B cell (primary cell): Measurements from ENCODE around the gene LRRC36. TPM values are rescaled to one million over a fixed set of nuclear protein-coding genes. Genes with fewer than 3 reads are reported as not detected.

Experiments used
- ATAC-seq: fragments of 200-7000 bp; cut with Tn5 transposase; one replicate; pipeline ENCODE4 v1.10.0; 2021; ENCODE audit warnings: low read depth, mild to moderate bottlenecking, moderate number of reproducible peaks, moderate library complexity
- CTCF ChIA-PET: fragments of 350-600 bp; sonication (Branson Sonifier 250); formaldehyde crosslinking; loops from one replicate; lab custom pipeline; 2021; ENCODE audit warnings: antibody characterized with exemption, inconsistent platforms; lab: Charles Lee
- POLR2A ChIA-PET: fragments of 350-600 bp; sonication (Branson Sonifier 250); formaldehyde crosslinking; loops from one replicate; lab custom pipeline; 2021; ENCODE audit warnings: antibody characterized with exemption; lab: Charles Lee
- DNase-seq: peaks from one replicate; pipeline ENCODE4 v3.0.0; 2013
- H2AFZ ChIP-seq: 2 replicates; pipeline ENCODE4 v1.6.1; 2012; ENCODE audit warnings: mild to moderate bottlenecking, low read depth, low read length; ENCODE audit not compliant: insufficient read depth, poor library complexity, severe bottlenecking
- H3K27ac ChIP-seq, 2 donors: 1 replicate in 1 of 2; 2 replicates in 1 of 2; pipeline ENCODE4 v1.5.1; 2012 to 2013; ENCODE audit warnings: low read length in 2 of 2, mild to moderate bottlenecking in 2 of 2, moderate library complexity in 1 of 2
- H3K27me3 ChIP-seq, 4 experiments: fragments of 200-600 bp in 1 of 4; sonication (generic) in 1 of 4; replicated peaks in 1 of 4; 1 replicate in 2 of 4; 2 replicates in 2 of 4; pipeline versions ENCODE4 v1.6.1 to v1.7.0; 2013 to 2016; ENCODE audit warnings: low read length in 3 of 4, mild to moderate bottlenecking in 2 of 4, mixed read lengths in 1 of 4, moderate library complexity in 1 of 4; ENCODE audit not compliant: insufficient read depth in 4 of 4, control insufficient read depth in 3 of 4; ENCODE audit errors: control extremely low read depth in 1 of 4
- H3K36me3 ChIP-seq, 2 experiments: replicated peaks in 1 of 2; 1 replicate in 1 of 2; 2 replicates in 1 of 2; pipeline versions ENCODE4 v1.6.1 to v1.7.1; 2013; ENCODE audit warnings: low read length in 1 of 2; ENCODE audit not compliant: insufficient read depth in 2 of 2, control insufficient read depth in 1 of 2; ENCODE audit errors: control extremely low read depth in 1 of 2, extremely low read depth in 1 of 2
- H3K4me1 ChIP-seq, 2 donors: fragments of 200-600 bp in 1 of 2; sonication (generic) in 1 of 2; 1 replicate in 1 of 2; 2 replicates in 1 of 2; pipeline versions ENCODE4 v1.5.1 to v1.6.1; 2013 to 2017; ENCODE audit warnings: low read length in 2 of 2; ENCODE audit not compliant: control insufficient read depth in 2 of 2, insufficient read depth in 2 of 2
- H3K4me2 ChIP-seq: replicated peaks from 2 replicates; pipeline ENCODE3; 2012; ENCODE audit warnings: mild to moderate bottlenecking, low read depth, low read length; ENCODE audit not compliant: poor library complexity, severe bottlenecking
- H3K4me3 ChIP-seq, 5 experiments: fragments of 200-600 bp in 1 of 5; sonication (generic) in 1 of 5; 1 replicate in 3 of 5; 2 replicates in 2 of 5; pipeline versions ENCODE4 v1.5.1 to v1.7.0; 2011 to 2016; ENCODE audit warnings: low read length in 4 of 5, mild to moderate bottlenecking in 4 of 5, low read depth in 2 of 5, control low read depth in 1 of 5, moderate library complexity in 1 of 5; ENCODE audit not compliant: insufficient read depth in 1 of 5; ENCODE audit errors: control extremely low read depth in 1 of 5, extremely low read depth in 1 of 5
- H3K79me2 ChIP-seq: fragments of 200-600 bp; sonication (generic); one replicate; pipeline ENCODE4 v1.6.0; 2016; ENCODE audit warnings: low read length; ENCODE audit not compliant: control insufficient read depth, insufficient read depth
- H3K9ac ChIP-seq: fragments of 200-600 bp; sonication (generic); 2 replicates; pipeline ENCODE4 v1.6.1; 2017; ENCODE audit warnings: mild to moderate bottlenecking, low read length, moderate library complexity
- H3K9me3 ChIP-seq, 3 donors: one replicate each; pipeline versions ENCODE4 v1.6.1 to v1.7.1; 2013; ENCODE audit warnings: low read length in 2 of 3; ENCODE audit not compliant: control insufficient read depth in 2 of 3, insufficient read depth in 1 of 3; ENCODE audit errors: control extremely low read depth in 1 of 3
- H4K20me1 ChIP-seq: 2 replicates; pipeline ENCODE4 v1.6.0; 2012; ENCODE audit warnings: mild to moderate bottlenecking, low read length; ENCODE audit not compliant: insufficient read depth, control insufficient read depth, poor library complexity, severe bottlenecking
- H3K27ac Mint-ChIP-seq: one replicate; pipeline ENCODE4 v1.8.0; 2021; ENCODE audit warnings: mixed read lengths
- H3K27me3 Mint-ChIP-seq: one replicate; pipeline ENCODE4 v1.8.0; 2021; ENCODE audit warnings: mixed read lengths
- H3K4me1 Mint-ChIP-seq: one replicate; pipeline ENCODE4 v1.8.0; 2021; ENCODE audit warnings: mixed read lengths
- H3K4me3 Mint-ChIP-seq: one replicate; pipeline ENCODE4 v1.8.0; 2021; ENCODE audit warnings: mixed read lengths
- H3K9me3 Mint-ChIP-seq: one replicate; pipeline ENCODE4 v1.8.0; 2022; ENCODE audit warnings: mixed read lengths; ENCODE audit not compliant: insufficient read depth
- CTCF ChIP-seq: fragments of 200-600 bp; IDR thresholded peaks from one replicate; pipeline ENCODE4 v1.8.0; 2022; ENCODE audit warnings: antibody characterized with exemption, mild to moderate bottlenecking
- EZH2 ChIP-seq: IDR thresholded peaks from 2 replicates; pipeline ENCODE4 v1.6.1; 2012; ENCODE audit warnings: borderline replicate concordance, low read depth, mild to moderate bottlenecking, moderate library complexity, low read length; ENCODE audit not compliant: insufficient read depth, poor library complexity, severe bottlenecking
- WGBS: methylation state at CpG from one replicate; pipeline ENCODE4 v1.1.5; 2013; ENCODE audit warnings: missing lambda C conversion rate; ENCODE audit not compliant: insufficient coverage; 5-methylcytosine and 5-hydroxymethylcytosine counted together
- intact Hi-C: fragments of 100-400 bp; cut with micrococcal nuclease; formaldehyde crosslinking; loops from one replicate; pipeline ENCODE4 v1.10.0; 2022
- polyA plus RNA-seq: library from polyadenylated mRNA; depleted of rRNA; stranded (reverse); fragments of >200 nt; gene quantifications from 2 replicates; pipeline ENCODE4 v1.2.3, GENCODE V29; 2012
- total RNA-seq, 2 donors: library from RNA; stranded (reverse); fragments of 120-200 nt in 1 of 2; gene quantifications; 1 replicate in 1 of 2; 2 replicates in 1 of 2; pipeline versions ENCODE4 v1.2.3 to v1.2.4, GENCODE V29; 2013 to 2022

The LRRC36 gene
- total and polyA plus RNA-seq, 2 donors (not counting 1 experiment from before 2014, with no cell fraction given), result 0.98 TPM; not detected in 1

DNA sequence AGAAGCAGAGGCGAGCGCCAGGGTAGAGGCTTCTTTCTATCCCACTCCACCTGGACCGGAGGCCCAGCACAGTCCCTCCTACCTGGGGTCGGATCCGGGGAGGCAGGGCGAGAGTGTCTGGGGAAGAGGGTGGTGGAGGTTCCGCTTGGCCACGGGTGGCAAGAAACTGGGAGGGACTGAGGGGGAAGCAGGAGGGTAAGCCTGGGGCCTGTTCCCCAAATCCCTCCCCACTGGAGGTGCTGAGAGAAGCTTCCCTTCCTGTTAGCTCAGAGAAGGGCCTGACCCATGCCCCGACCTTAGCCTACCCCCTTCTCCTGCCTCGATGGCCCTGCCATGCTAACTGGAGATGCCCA lies 68.5 kb downstream of the LRRC36 start:
- H3K4me3 Mint-ChIP-seq, result peak overlapping the region; percentile 52
- H3K36me3 ChIP-seq, result no peaks in the 10 kb centered on the region
- peaks cover 28% of the 10 kb centered on the region for H3K27me3 Mint-ChIP-seq
- no peak overlapping the region for H3K27ac Mint-ChIP-seq
- H3K27me3 ChIP-seq, result peaks cover 0 to 55% (median 31%) of the 10 kb centered on the region in 4 experiments
- POLR2A ChIA-PET, result no interaction called here
- H3K27ac ChIP-seq, result no peak overlapping the region
- DNase-seq (no peak), ATAC-seq (no peak)
- H3K4me1 Mint-ChIP-seq, result peaks cover 25% of the 10 kb centered on the region
- peaks cover 0 to 18% (median 0%) of the 10 kb centered on the region in 3 donors for H3K9me3 ChIP-seq
- H3K4me2 ChIP-seq, result peak overlapping the region; percentile 85
- no peaks in the 10 kb centered on the region for H3K79me2 ChIP-seq
- no peaks in the 10 kb centered on the region for H3K9me3 Mint-ChIP-seq
- CTCF ChIA-PET, result interaction anchor here (1.2 kb wide), 1 partner anchor 134 kb away, joined by 5 read pairs; no protein-coding TSS in a partner anchor
- 74% methylated on average over 6 of the region's 10 CpGs for WGBS
- H3K9ac ChIP-seq, result peak overlapping the region; percentile 45
- peaks cover 35 to 41% of the 10 kb centered on the region in 2 donors for H3K4me1 ChIP-seq
- intact Hi-C loops, result loop anchor here (2.0 to 10.0 kb wide), 2 partner anchors 22 to 50 kb away; partner anchors contain the start of gene ZDHHC1
- no peaks in the 10 kb centered on the region for H4K20me1 ChIP-seq
- H2AFZ ChIP-seq, result peak overlapping the region; percentile 73
- H3K4me3 ChIP-seq, result peak overlapping the region in 2 of 5 experiments; percentile 8 to 39
- TF ChIP-seq EZH2 (no peak), CTCF (no peak)

DNA sequence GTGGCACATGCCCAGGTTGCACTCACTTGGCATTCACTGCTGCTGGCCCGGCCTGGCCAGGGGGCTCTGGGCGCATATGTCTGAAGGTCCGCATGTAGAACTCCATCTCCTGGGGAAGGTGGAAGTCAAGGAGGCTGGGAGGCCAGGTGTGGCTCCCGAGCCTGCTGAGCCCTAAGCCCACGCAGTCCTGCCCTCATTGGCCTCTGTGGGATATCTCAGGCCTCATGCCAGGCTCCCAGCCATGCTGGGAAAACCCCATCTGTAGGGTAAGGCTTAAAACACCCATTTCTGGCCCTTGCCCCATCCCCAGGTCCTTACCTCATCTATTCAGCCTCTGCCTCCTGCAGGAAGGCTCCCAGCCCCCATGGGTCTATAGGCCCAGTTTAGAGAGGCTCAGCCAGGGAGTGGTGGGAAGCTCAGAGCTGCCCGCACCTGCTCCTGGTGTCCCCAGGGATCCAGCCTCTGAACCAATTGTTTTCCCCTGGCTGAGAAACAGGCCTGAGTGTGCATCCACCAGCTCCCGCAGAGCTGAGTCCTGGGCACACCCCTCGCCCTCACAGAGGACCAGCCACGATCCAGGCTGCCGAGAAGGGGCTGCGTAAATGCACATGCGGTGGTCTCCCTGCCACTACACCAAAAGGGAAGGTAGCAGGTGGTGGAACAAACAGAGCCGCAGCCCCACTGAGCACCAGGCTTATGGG lies 69.0 kb downstream of the LRRC36 start:
- Histone ChIP-seq H3K27ac (no peak overlapping the region), H3K4me1 (peaks cover 32 to 36% of the 10 kb centered on the region in 2 donors), H4K20me1 (no peaks in the 10 kb centered on the region), H3K4me3 (no peak overlapping the region), H3K9me3 (peaks cover 0 to 18% (median 0%) of the 10 kb centered on the region in 3 donors), H3K9ac (no peak overlapping the region), H3K4me2 (peak overlapping the region; percentile 85), H3K79me2 (no peaks in the 10 kb centered on the region), H3K36me3 (no peaks in the 10 kb centered on the region), H3K27me3 (peaks cover 0 to 55% (median 31%) of the 10 kb centered on the region in 4 experiments), H2AFZ (no peak overlapping the region)
- intact Hi-C loops, result loop anchor here (2.0 to 10.0 kb wide), 2 partner anchors 21 to 51 kb away; partner anchors contain the start of gene ZDHHC1
- peak overlapping the region; percentile 52 for H3K4me3 Mint-ChIP-seq
- no peaks in the 10 kb centered on the region for H3K9me3 Mint-ChIP-seq
- peaks cover 28% of the 10 kb centered on the region for H3K27me3 Mint-ChIP-seq
- ChIA-PET POLR2A (no interaction called here), CTCF (no interaction called here)
- DNase-seq (no peak), ATAC-seq (no peak)
- WGBS, result 89% methylated on average over 13 of the region's 13 CpGs
- TF ChIP-seq EZH2, result no peak
- no peak overlapping the region for H3K27ac Mint-ChIP-seq
- peaks cover 21% of the 10 kb centered on the region for H3K4me1 Mint-ChIP-seq
